Epidermal melanocyte (primary cell): ENCODE data around the gene PROS1.
"Not testable (repeated sequence)": the region's sequence is repeated elsewhere in the genome, so short reads cannot be mapped to it uniquely, and the experiment has no call there.

Experiments used
- DNase-seq: peaks from one replicate; pipeline ENCODE4 v3.0.0; 2011; ENCODE audit warnings: low spot score; ENCODE audit not compliant: insufficient read length

PROS1 gene

DNA sequence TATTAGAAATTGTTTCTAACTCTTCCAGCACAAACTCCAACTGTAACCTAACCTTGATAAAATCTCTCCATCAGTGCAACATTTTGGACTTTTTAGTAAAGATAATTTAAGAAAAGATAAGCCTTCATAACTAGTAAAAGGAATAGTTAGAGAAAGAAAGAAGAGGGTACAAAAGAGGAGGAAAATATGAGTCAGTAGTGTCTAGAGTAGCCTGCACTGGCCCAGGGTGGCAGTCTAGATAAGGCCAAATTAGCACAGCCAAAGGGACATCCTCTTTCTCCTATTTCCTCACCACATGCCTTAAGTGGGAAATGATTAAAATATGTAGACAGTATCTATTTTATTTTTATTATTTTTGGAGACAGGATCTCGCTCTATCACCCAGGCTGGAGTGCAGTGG lies 3.7 kb downstream of the PROS1 start:
- DNase-seq = no peak

DNA sequence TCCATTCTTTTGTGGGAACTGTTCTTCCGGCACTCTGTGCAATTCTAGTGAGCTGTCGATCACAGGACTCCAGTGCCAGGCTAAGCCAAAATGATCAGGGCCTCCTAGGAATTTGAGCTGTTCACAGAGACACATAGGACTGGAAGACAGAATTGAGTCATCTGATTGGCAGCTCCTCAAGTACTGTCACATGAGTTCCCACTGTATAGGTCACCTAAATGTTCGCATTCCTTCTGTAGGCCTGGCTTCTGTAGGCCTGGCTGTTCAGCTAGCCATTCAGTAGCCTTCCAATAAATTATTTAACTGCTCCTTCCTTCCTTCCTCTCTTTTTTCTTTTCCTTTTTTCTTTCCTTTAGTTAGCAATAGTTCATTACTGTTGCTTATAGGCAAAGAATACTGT lies 4.3 kb downstream of the PROS1 start:
- DNase-seq = no peak

DNA sequence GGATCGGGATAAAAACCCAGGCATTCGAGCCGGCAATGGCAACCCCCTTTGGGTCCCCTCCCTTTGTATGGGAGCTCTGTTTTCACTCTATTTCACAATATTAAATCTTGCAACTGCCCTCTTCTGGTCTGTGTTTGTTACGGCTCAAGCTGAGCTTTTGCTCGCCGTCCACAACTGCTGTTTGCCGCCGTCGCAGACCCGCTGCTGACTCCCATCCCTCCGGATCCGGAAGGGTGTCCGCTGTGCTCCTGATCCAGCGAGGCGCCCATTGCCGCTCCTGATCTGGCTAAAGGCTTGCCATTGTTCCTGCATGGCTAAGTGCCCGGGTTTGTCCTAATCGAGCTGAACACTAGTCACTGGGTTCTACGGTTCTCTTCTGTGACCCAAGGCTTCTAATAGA lies 8.6 kb downstream of the PROS1 start:
- not testable (repeated sequence) for DNase-seq

DNA sequence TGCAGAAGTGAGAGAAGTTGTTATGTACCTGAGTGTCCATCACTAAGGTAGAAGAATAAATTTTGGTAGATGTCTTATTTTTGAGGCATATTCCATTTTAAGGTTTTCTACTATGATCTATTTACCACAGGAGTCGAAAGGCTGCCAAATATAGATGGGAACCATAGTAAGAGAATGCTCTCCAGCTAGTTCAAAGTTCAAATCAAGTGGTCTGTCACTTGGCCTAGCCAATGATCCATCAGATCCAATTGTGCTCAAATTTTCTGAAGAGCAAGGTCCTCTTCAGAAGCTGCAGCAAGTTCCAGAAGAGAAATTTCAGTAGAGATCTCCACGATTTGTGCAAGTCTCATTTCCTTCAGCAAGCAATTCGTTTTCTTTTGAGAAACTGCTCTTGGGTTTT lies 10.9 kb downstream of the PROS1 start:
- DNase-seq = no peak

DNA sequence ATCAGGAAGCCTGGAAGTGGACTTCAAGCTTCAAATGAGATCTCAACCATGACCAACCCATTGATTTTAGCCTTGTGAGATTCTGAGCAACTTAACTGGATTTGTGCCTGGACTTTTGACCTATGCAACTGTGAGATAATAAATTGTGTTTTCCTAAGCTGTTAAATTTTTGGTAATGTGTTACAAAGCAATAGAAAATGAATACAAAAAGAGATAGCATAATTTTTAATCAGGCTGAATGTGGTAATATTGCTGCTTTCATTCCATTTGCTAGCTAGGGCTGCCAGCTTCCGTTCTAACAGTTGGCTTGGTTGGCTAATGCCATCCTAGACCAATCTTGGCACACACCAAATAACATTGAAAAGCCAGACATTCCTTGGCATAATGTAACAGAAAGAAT lies 12.2 kb downstream of the PROS1 start:
- no peak for DNase-seq

DNA sequence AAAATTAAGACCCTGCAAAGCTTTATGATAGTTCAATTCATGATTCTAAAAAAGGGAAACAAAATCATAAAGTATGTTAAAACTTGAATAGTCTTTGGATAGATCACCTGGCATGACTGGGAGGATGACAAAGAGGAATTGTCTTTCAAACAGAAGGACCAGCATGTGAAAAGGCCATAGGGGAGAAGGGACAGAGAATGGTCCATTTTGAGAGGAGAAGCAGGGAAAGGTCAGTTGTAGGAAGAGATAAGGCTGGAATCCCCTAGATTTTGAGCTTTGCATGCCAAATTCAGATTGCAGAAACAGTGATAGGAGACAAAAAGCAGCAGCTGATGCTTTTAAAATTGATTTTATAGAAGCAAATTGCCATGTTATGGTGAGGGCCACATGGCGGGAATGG lies 12.7 kb downstream of the PROS1 start:
- no peak for DNase-seq

DNA sequence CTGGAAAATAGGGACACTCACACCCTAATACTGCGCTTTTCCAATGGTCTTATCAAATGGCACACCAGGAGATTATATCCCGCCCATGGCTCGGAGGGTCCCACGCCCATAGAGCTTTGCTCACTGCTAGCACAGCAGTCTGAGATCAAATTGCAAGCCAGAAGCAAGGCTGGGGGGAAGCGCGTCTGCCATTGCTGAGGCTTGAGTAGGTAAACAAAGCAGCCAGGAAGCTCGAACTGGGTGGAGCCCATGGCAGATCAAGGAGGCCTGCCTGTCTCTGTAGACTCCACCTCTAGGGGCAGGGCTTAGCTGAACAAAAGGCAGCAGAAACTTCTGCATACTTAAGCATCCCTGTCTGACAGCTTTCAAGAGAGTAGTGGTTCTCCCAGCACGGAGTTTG lies 23.7 kb downstream of the PROS1 start:
- DNase-seq = not testable (repeated sequence)

DNA sequence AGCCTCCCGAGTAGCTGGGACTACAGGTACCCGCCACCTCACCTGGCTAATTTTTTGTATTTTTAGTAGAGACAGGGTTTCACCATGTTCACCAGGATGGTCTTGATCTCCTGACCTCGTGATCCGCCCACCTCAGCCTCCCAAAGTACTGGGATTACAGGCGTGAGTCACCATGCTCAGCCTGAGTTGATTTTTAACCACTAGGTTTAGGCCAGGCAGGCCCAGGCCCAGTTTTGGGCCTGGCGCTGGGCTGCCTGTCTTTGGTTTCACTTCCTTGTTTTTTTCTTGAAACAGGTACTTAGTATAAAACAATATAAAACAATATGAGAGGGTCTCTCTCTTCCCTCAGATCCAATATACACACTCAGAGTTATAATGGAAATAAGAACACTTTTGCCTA lies 36.2 kb downstream of the PROS1 start:
- DNase-seq = not testable (repeated sequence)

DNA sequence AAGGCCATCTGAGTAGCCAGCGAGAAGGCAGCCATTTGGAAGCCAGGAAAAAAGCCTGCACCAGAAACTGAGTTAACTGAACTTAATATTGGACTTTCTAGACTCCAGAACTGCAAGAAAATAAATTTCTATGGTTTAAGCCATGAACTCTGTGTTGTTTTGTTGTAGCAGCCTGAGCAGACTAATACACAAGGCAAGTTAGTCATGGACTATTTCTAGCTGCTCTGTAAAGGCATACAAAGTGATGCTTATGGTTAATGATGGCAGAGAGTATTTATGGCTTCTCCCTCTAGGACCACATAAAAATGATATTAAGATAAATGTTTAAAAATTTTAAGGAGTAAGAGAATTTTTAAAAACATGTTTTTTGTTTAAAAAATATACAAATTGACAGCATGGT lies 37.1 kb downstream of the PROS1 start:
- DNase-seq = no peak

DNA sequence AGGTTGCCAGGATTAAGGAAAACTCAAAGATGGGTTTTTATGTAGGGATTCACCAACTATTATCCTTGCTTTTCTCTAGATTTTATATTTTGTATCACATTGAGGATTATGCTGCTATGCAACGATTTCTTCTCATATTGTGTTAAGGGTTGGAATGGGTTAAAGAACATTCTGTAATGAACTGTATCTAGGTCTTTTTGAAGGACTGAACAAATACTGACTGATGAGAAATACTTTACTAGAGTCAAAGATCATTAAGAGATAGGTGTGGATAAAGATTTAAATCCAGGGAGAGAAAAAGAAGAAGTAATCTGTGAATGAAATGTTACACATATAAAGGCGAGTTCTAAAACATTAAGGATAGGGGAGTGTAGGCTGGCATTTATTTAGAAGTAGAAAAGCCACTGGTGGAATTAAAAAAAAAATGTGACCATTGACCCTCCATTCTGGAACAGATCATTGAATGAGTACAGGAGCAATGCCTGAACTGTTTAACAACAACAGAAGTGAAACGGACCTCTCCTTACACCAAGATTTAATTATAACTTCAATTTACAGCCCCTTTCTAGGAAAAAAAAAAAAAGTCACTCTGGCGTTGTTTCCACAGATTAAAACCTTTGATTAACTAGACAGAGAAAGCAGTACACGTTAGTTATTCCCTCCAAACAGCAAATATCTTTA lies 39.2 kb downstream of the PROS1 start:
- DNase-seq = no peak

DNA sequence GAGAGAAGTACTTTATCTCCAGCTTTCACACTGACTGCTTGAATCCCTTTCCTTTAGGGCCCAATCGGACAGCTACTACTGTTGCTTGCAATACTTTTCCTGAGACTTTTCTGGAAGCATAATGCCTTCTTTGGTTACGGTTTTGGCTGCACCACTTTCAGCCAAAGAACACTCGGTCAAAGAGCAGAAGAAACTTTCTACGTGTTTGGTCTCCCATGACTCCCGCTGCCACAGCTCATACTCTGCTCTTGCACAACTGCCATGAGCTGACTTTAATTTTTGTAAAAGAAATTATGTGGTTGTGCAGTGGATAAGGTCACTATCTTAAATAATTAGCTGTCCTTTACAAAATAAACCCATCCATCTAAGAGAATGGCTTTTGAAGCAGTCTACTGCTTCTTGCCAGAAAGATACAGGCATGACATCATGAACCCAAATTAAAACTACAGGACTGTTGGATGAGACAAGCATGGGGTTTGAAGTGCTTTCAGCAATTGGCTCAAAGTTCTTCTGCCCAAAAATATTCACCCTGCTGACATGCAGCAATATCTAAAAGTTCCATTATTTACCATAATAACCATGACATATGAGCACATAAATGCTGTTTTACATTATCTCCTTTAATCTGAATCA lies 42.0 kb downstream of the PROS1 start:
- no peak for DNase-seq

DNA sequence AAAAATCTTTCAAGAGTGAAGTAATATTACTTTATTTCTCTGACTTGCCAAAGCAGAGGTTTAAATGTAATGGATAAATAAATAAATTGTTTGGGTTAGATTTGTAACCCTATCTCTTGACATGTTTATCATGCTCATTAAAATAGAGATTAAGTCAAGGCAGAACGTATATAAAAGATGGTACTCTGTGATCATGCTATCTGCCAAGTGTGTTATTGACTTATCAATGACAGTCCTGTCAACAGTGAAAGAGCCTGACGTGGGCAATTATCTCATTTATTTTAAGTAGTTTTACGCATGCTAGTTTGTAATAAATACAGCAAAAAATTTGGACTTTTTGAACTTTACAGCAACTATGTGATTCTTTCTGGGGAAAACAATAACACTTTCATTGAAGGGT lies 43.7 kb downstream of the PROS1 start:
- DNase-seq = no peak

DNA sequence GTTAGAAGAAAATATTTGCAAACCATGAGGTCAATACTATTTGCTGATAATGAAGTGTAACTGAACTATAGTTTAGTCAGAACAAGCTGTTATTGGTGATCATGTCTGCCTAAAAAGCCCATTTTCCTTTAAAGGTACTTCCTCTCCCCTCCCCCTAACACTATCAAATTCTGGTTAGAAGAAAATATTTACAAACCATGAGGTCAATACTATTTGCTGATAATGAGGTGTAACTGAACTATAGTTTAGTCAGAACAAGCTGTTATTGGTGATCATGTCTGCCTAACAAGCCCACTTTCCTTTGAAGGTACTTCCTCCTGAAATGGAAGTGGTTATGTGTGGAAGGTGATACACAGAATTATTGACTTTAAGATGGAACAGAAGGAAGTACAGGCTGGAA lies 46.9 kb downstream of the PROS1 start:
- no peak for DNase-seq

DNA sequence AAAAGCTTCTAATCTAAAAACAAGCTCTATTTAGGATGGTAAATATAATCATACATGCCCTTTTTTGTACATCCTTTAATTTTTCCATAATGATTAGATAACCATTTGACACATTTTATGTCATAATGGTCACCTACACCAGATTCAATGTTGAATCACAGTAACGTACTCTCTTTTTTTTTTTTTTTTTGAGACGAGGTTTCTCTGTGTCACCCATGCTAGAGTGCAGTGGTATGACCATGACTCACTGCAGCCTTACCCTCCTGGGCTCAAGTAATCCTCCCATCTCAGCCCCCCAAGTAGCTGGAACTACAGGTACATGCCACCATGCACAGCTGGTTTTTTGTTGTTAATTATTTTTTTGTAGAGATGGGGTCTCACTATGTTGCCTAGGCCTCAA lies 49.2 kb downstream of the PROS1 start:
- DNase-seq = no peak

DNA sequence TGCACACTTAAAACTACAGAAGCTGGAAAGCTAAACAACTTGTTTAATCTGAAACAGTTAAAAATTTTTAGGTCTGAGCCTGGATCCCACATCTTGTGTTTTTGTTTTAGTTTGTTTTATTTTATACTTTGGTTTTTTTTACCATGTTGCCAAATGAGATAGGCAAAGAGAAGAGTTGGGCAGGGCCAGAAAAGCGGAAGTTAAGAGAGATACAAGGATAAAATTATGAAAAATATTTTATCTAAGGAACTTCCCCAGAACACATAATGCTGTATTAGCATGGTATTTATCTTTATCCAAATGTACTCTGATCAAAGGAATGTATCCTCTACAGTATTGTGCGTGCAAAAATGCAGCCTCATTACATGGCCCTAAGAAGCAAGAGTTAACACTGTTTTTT lies 50.7 kb downstream of the PROS1 start:
- DNase-seq = no peak

DNA sequence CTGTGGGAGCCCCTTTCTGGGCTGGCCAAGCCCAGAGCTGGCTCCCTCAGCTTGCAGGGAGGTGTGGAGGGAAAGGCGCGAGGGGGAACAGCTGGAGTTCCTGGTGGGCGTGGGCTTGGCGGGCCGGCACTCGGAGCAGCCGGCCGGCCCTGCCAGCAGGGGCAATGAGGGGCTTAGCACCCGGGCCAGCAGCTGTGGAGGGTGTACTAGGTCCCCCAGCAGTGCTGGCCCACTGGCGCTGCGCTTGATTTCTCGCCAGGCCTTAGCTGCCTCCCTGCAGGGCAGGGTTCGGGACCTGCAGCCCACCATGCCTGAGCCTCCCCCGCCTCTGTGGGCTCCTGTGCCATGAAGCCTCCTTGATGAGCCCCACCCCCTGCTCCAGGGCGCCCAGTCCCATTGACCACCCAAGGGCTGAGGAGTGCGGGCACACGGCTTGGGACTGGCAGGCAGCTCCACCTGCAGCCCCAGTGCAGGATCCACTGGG lies 56.1 kb downstream of the PROS1 start:
- DNase-seq = not testable (repeated sequence)

DNA sequence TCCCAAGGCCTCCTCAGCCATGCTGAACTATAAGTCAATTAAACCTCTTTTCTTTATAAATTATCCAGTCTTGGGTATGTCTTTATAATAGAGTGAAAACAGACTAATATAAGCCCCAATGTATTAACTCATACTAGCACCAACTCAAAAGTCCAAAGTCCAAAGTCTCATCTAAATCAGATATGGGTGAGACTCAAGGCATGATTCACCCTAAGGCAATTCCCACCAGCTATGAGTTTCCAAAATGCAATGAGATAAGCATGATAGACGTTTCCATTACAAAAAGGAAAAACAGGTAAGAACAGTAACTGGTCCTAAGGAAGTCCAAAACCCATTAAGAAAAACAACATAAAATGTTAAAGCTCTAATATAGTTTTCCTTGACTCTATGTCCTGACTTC lies 60.1 kb downstream of the PROS1 start:
- DNase-seq = not testable (repeated sequence)

DNA sequence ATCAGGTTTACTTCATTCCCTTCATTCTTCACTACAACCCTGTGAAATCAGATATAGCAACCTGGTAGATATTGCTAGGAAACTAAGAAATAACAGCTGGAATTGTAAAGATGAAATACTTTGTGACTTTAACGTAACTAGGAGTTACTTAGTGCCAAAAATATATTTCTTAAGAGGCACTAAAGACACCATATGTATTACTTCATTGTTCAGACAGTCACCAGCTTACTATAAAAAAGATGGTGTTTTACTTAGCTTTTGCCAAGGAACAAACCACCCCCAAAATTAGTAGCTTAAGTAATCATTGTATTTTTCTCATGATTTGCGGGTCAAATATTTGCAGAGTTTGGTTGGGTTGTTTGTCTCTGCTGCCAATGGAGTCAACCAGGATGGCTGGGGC lies 62.5 kb downstream of the PROS1 start:
- no peak for DNase-seq

DNA sequence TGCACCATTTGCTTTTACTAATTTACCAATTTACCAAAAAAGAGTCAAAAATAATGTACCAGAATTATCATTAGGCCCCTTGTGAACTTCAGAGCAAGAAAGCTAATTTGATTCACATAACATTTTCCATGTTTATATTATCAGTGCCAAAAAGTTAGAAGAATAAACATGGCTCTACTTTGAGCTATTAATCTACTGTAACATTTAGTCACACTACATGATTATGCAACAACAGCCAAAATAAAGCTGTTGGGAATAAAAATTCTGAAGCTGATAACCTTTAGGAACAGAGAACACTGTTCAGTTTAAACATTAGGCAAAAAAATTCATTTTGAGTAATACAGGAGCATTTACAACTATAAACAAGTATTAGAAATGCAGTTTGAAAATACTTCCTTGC lies 63.6 kb downstream of the PROS1 start:
- DNase-seq = no peak

DNA sequence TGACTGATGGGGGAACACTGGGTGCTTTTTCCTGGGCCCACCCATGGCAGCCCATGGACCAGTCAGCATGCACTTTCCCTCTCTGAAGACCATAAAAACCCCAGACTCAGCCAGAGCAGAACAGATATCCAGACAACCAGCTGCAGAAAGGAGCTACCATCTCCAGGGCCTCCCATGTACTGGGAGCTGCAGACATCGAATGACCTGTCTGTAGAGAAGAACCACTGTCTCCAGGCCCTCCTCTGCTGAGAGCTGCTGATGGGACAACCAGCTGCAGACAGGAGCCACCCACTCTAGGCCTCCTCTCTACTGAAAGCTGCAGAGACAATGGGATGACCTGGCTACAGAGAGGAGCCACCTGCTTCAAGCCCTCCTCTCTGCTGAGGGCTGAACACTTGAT lies 66.6 kb downstream of the PROS1 start:
- no peak for DNase-seq

DNA sequence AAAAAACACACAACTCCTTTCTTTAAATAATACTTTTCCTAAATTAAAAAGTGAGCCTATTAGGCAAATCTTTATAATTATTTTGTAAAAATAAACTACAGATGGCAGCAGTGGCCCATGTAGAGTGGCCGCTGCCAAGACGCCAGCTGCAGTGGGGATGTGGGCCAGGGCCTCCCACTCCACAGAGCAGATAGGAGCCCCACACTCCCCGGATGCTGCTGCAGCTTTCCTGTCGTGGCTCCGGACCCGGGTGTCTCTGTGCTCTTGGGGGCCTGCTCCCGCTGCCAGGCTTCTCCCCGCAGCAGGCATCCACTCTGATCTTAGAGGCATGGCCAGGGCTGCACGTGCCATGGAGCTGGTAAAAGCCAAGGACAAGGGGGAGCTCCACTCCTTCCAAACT lies 67.5 kb downstream of the PROS1 start:
- no peak for DNase-seq

DNA sequence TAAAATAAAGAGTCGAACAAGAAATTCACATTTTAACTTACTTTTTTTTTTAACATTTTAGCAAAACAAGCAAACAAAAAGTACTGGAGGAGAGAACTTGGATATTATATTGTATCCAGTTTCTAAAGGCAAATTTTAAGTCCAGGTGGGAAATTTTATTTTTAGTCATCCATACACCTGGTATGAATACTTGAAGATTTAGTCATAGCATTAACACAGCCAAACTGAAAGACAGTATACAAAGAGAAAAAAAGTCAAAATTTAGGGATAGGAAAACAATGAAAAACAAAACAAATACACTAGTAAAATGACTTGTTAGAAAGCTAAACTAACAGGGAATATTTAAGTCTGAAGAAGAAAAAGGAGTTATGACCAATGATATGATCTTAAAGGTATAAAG lies 69.1 kb downstream of the PROS1 start:
- no peak for DNase-seq

DNA sequence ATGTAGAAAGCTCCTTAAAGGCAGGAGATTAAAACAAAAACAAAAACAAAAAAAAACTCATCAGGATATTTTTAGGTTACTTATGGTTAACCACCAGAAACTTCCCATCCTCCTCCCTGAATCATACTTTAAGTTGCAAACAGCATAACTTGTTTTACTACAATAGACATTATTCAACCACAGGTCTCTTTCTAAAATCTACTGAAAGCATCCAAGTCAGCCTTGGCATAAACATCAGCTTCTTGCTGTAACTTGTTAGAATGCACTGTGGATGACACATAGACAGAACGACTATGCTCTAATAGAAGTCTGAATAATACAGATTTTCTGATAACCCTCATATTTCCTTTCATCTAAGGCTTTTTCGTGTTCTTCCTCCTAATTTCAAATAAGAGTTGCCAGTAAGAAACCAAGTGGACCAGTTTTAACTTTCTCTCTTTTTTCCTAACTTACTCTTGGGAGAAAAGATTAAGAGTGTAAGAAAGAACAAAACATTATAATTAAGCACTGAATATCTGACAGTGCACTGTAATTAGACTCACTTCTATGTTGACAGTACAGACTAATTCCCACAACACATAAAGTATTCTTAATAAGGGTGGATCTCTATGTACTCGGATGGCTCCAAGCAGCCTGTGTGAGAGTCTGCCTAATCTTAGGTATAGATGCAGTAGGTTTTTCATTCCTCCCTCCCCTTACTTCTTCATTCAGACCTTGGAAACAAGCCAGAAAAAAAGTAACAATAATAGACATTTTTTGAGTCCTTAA lies 95.3 kb downstream of the PROS1 start:
- not testable (repeated sequence) for DNase-seq
